HG02852 (cell line): ENCODE results near the gene PDE1A.

ENCODE experiments used
- ATAC-seq: cut with Tn5 transposase; IDR thresholded peaks from one replicate; pipeline ENCODE4 v1.9.1; 2021; ENCODE audit warnings: mild to moderate bottlenecking, moderate library complexity; ENCODE audit not compliant: unreplicated experiment

The PDE1A gene

GRCh38 chr2:182359027-182359989 is 67.5 kb downstream of the PDE1A start:
- no peak for ATAC-seq

- no peak for ATAC-seq
Measured at GRCh38 chr2:182358601-182359000, 68.2 kb downstream of the PDE1A start.

- ATAC-seq: no peak
Measured at GRCh38 chr2:182355815-182356214, 71.0 kb downstream of the PDE1A start.

- ATAC-seq: no peak
Measured at GRCh38 chr2:182351427-182351826, 75.4 kb downstream of the PDE1A start.

- ATAC-seq: no peak
Measured at GRCh38 chr2:182349268-182349667, 77.6 kb downstream of the PDE1A start.

- no peak for ATAC-seq
Measured at GRCh38 chr2:182345384-182345783, 81.5 kb downstream of the PDE1A start.

GRCh38 chr2:182330451-182331305 is 96.2 kb downstream of the PDE1A start:
- ATAC-seq: no peak

- ATAC-seq: no peak
Measured at GRCh38 chr2:182324665-182325064, 102.2 kb downstream of the PDE1A start.

GRCh38 chr2:182321096-182321495 is 105.7 kb downstream of the PDE1A start:
- ATAC-seq: no peak

GRCh38 chr2:182319556-182320505 is 107.0 kb downstream of the PDE1A start:
- no peak for ATAC-seq

GRCh38 chr2:182318466-182319220 is 108.2 kb downstream of the PDE1A start:
- no peak for ATAC-seq

GRCh38 chr2:182316950-182317349 is 109.9 kb downstream of the PDE1A start:
- no peak for ATAC-seq

- ATAC-seq: no peak
Measured at GRCh38 chr2:182302972-182303371, 123.9 kb downstream of the PDE1A start.

GRCh38 chr2:182302174-182302573 is 124.7 kb downstream of the PDE1A start:
- no peak for ATAC-seq

- no peak for ATAC-seq
Measured at GRCh38 chr2:182301093-182301492, 125.7 kb downstream of the PDE1A start.

- ATAC-seq: no peak
Measured at GRCh38 chr2:182300608-182301007, 126.2 kb downstream of the PDE1A start.

GRCh38 chr2:182299632-182300031 is 127.2 kb downstream of the PDE1A start:
- no peak for ATAC-seq

- ATAC-seq: no peak
Measured at GRCh38 chr2:182298456-182298855, 128.4 kb downstream of the PDE1A start.

GRCh38 chr2:182291296-182291695 is 135.5 kb downstream of the PDE1A start:
- no peak for ATAC-seq

- ATAC-seq: no peak
Measured at GRCh38 chr2:182283512-182283911, 143.3 kb downstream of the PDE1A start.
